AG04450 (cell line): Measurements from ENCODE around the gene CCR5AS.

Experiments used
- CTCF ChIA-PET: fragments of 300-600, 350-600 bp; formaldehyde crosslinking; extraction: SDS; loops from one replicate; lab custom pipeline; 2022; ENCODE audit warnings: antibody characterized with exemption, inconsistent platforms; lab: Charles Lee
- POLR2A ChIA-PET: fragments of 350-600 bp; formaldehyde crosslinking; extraction: SDS; loops from one replicate; lab custom pipeline; 2021; ENCODE audit warnings: antibody characterized with exemption, inconsistent platforms; lab: Yijun Ruan, JAX
- DNase-seq: peaks from one replicate; pipeline ENCODE4 v3.0.0-alpha.2; 2011; ENCODE audit warnings: low read depth, low spot score
- H3K27ac ChIP-seq: one replicate; pipeline ENCODE4 v1.5.1; 2012; ENCODE audit warnings: low read depth, low read length, control low read depth
- H3K27me3 ChIP-seq: one replicate; pipeline ENCODE4 v1.6.0; 2012; ENCODE audit warnings: low read length; ENCODE audit not compliant: control insufficient read depth, insufficient read depth
- H3K4me3 ChIP-seq: 2 replicates; pipeline ENCODE4 v1.5.1; 2011; ENCODE audit warnings: mild to moderate bottlenecking, low read depth, low read length, control low read depth
- H3K9me3 ChIP-seq: 2 replicates; pipeline ENCODE4 v1.5.1; 2012; ENCODE audit warnings: low read length; ENCODE audit not compliant: control insufficient read depth, insufficient read depth
- CTCF ChIP-seq: IDR thresholded peaks from 2 replicates; pipeline ENCODE4 v1.5.1; 2011; ENCODE audit warnings: low read depth, low read length, control low read depth, inconsistent platforms

CCR5AS gene

GRCh38 chr3:46410669-46411068 is 3.8 kb upstream of the CCR5AS start:
- no peak for TF ChIP-seq CTCF
- Histone ChIP-seq H3K27me3 (peaks cover 3% of the 10 kb centered on the region), H3K9me3 (no peaks in the 10 kb centered on the region), H3K4me3 (no peak overlapping the region), H3K27ac (no peak overlapping the region)
- POLR2A ChIA-PET: no interaction called here
- DNase-seq: no peak
- CTCF ChIA-PET: interaction anchor here (1.4 kb wide), 1 partner anchor 32 kb away, joined by 3 read pairs; no protein-coding TSS in a partner anchor

GRCh38 chr3:46409739-46410489 is 3.0 kb upstream of the CCR5AS start:
- no peak overlapping the region for H3K4me3 ChIP-seq
- DNase-seq: no peak
- POLR2A ChIA-PET: no interaction called here
- no peak for TF ChIP-seq CTCF
- H3K27ac ChIP-seq: no peak overlapping the region
- H3K9me3 ChIP-seq: no peaks in the 10 kb centered on the region
- H3K27me3 ChIP-seq: peaks cover 3% of the 10 kb centered on the region
- CTCF ChIA-PET: interaction anchor here (1.4 kb wide), 1 partner anchor 31 kb away, joined by 3 read pairs; no protein-coding TSS in a partner anchor

- Histone ChIP-seq H3K9me3 (no peaks in the 10 kb centered on the region), H3K27me3 (no peaks in the 10 kb centered on the region), H3K27ac (no peak overlapping the region), H3K4me3 (no peak overlapping the region)
- CTCF ChIA-PET: no interaction called here
- DNase-seq: no peak
- POLR2A ChIA-PET: no interaction called here
- no peak for TF ChIP-seq CTCF
Measured at GRCh38 chr3:46408853-46409252, 2.0 kb upstream of the CCR5AS start.

- no peak overlapping the region for H3K27ac ChIP-seq
- no peak for TF ChIP-seq CTCF
- no peaks in the 10 kb centered on the region for H3K9me3 ChIP-seq
- ChIA-PET POLR2A (no interaction called here), CTCF (no interaction called here)
- H3K4me3 ChIP-seq: no peak overlapping the region
- no peak for DNase-seq
- H3K27me3 ChIP-seq: no peaks in the 10 kb centered on the region
Measured at GRCh38 chr3:46407970-46408369, 1.1 kb upstream of the CCR5AS start.

- CTCF ChIA-PET: interaction anchor here (0.7 kb wide), 1 partner anchor 28 kb away, joined by 3 read pairs; no protein-coding TSS in a partner anchor
- Histone ChIP-seq H3K27ac (no peak overlapping the region), H3K9me3 (no peaks in the 10 kb centered on the region), H3K4me3 (no peak overlapping the region), H3K27me3 (no peaks in the 10 kb centered on the region)
- TF ChIP-seq CTCF: no peak
- POLR2A ChIA-PET: no interaction called here
- no peak for DNase-seq
Measured at GRCh38 chr3:46406443-46406787, 451 bp downstream of the CCR5AS start.
